HepG2 (cell line): Measurements from ENCODE around the gene FAM20C. TPM values are rescaled to one million over a fixed set of nuclear protein-coding genes. Genes with fewer than 3 reads are reported as not detected.
A peak's percentile ranks its signal among the peaks of the same experiment; 100 is the strongest.

Experiments
- ATF2 ChIP-seq: sonication (generic); formaldehyde crosslinking; IDR thresholded peaks from 2 replicates; pipeline ENCODE4 v1.4.0; 2020; ENCODE audit warnings: missing genetic modification reagents
- FUBP1 ChIP-seq: sonication (generic); formaldehyde crosslinking; IDR thresholded peaks from 2 replicates; pipeline ENCODE4 v1.5.1; 2020; ENCODE audit warnings: missing genetic modification reagents, mild to moderate bottlenecking, borderline replicate concordance
- KLF6 ChIP-seq: IDR thresholded peaks from 2 replicates; pipeline ENCODE4 v1.8.0; 2016; ENCODE audit warnings: missing biosample characterization, missing genetic modification reagents
- PPARG ChIP-seq: conservative IDR thresholded peaks from 2 replicates; pipeline ENCODE4 v1.6.1; 2016; ENCODE audit warnings: missing biosample characterization, missing genetic modification reagents
- SSRP1 ChIP-seq: IDR thresholded peaks from 2 replicates; pipeline ENCODE4 v1.6.1; 2016; ENCODE audit warnings: control low read depth
- ZNF160 ChIP-seq: sonication (generic); formaldehyde crosslinking; IDR thresholded peaks from 2 replicates; pipeline ENCODE4 v1.8.0; 2022; ENCODE audit warnings: mild to moderate bottlenecking, inconsistent platforms, missing genetic modification reagents
- ZNF343 ChIP-seq: sonication (generic); formaldehyde crosslinking; IDR thresholded peaks from 2 replicates; pipeline ENCODE4 v1.4.0; 2020; ENCODE audit warnings: mild to moderate bottlenecking, missing genetic modification reagents
- polyA plus RNA-seq, 8 experiments: library from polyadenylated mRNA; depleted of rRNA in 3 of 8; stranded (reverse) in 7 of 8; unstranded in 1 of 8; fragments of >200 nt; fragmentation: Illumina TruSeq in 4 of 8; extraction: Trizol in 4 of 8; gene quantifications; 2 replicates each; pipeline versions ENCODE4 v1.2.1 to v1.2.3, GENCODE V29; 2011 to 2016; ENCODE audit warnings: low read depth in 4 of 8, missing spikeins in 1 of 8, mixed read lengths in 1 of 8; ENCODE audit not compliant: insufficient read depth in 1 of 8
- total RNA-seq, 5 experiments: library from RNA; depleted of rRNA; stranded (reverse); fragments of >200 nt; fragmentation: Illumina TruSeq; extraction: Trizol; gene quantifications; 2 replicates each; pipeline ENCODE4 v1.2.3, GENCODE V29; 2016; ENCODE audit warnings: low read depth in 1 of 5
- TF ChIP-seq, protein P1 (sequence below): sonication (generic); formaldehyde crosslinking; conservative IDR thresholded peaks from 2 replicates; pipeline ENCODE4 v1.8.0; 2022; ENCODE audit warnings: low read depth, missing genetic modification reagents
- TF ChIP-seq, protein P2 (sequence below): sonication (generic); formaldehyde crosslinking; conservative IDR thresholded peaks from 2 replicates; pipeline ENCODE4 v1.4.0; 2020; ENCODE audit warnings: missing genetic modification reagents
- TF ChIP-seq, protein P3 (sequence below): sonication (generic); formaldehyde crosslinking; IDR thresholded peaks from 2 replicates; pipeline ENCODE4 v1.4.0; 2020; ENCODE audit warnings: missing genetic modification reagents
- TF ChIP-seq, protein P4 (sequence below): sonication (generic); formaldehyde crosslinking; IDR thresholded peaks from 2 replicates; pipeline ENCODE4 v1.4.0; 2020; ENCODE audit warnings: missing genetic modification reagents
- TF ChIP-seq, protein P5 (sequence below), 2 experiments: IDR thresholded peaks; 2 replicates each; pipeline ENCODE4 v1.6.1; 2011 to 2012; ENCODE audit warnings: low read length in 2 of 2, borderline replicate concordance in 1 of 2, low read depth in 1 of 2, mild to moderate bottlenecking in 1 of 2, moderate library complexity in 1 of 2

Gene FAM20C
- total and polyA plus RNA-seq, 2 of the 13 experiments (the other 11 are each of a cell fraction or from before 2014, with no cell fraction given) = 11.9 to 19.9 TPM

DNA sequence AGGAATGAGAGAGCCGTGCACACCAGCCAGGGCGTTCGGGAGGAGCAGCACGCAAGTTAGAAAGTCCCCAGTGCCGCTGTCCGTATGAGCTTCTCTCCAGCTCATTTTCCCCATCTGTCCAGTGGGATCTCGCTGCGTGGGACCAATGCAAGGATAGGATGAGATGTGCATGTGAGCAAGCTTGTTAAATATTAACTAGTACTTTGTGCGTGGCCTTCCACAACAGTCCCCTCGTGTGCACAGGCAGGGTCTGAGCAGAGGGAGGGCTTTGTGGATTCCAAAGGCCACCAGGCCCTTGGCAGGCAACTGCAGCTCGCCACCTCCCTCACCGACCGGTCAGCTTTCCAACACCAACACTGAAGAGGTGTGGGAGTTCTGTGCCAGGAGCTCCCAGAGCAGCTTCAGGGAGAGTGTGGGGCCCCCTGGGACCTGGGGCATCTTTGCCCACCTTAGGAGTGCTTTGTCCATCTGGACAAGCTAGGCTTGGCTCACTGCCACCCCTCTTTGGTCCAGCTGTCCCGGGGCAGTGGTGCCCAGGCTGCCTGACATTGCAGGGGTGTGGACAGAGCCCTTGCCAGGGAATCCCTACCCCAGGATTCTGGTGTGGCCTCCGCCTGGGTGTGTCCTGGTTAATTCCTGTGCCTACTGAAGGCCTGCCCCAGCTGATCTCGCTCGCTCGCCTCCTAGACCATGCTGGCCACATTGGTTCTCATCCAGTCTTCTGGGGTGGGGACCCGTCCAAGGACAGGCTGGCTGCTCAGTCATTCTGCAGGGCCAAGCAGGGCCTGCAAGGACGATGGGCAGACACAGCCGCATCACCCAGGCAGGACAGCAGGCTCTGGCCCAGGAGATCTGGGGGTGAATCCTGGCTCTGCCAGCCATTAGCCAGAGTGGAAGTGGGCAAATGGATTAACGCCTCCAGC is 5.3 kb downstream of the FAM20C start (continued):
- TF ChIP-seq, protein P1, sequence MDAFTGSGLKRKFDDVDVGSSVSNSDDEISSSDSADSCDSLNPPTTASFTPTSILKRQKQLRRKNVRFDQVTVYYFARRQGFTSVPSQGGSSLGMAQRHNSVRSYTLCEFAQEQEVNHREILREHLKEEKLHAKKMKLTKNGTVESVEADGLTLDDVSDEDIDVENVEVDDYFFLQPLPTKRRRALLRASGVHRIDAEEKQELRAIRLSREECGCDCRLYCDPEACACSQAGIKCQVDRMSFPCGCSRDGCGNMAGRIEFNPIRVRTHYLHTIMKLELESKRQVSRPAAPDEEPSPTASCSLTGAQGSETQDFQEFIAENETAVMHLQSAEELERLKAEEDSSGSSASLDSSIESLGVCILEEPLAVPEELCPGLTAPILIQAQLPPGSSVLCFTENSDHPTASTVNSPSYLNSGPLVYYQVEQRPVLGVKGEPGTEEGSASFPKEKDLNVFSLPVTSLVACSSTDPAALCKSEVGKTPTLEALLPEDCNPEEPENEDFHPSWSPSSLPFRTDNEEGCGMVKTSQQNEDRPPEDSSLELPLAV = no peak
- TF ChIP-seq PPARG (CRISPR knock-in tag) (no peak), ZNF343 (CRISPR knock-in tag) (no peak), ATF2 (CRISPR knock-in tag) (0 out of 2 replicates have a peak, but pooled peaks have one; percentile 20), FUBP1 (CRISPR knock-in tag) (no peak), KLF6 (CRISPR knock-in tag) (no peak), ZNF160 (CRISPR knock-in tag) (no peak), SSRP1 (CRISPR knock-in tag) (no peak)
- TF ChIP-seq, protein P2, sequence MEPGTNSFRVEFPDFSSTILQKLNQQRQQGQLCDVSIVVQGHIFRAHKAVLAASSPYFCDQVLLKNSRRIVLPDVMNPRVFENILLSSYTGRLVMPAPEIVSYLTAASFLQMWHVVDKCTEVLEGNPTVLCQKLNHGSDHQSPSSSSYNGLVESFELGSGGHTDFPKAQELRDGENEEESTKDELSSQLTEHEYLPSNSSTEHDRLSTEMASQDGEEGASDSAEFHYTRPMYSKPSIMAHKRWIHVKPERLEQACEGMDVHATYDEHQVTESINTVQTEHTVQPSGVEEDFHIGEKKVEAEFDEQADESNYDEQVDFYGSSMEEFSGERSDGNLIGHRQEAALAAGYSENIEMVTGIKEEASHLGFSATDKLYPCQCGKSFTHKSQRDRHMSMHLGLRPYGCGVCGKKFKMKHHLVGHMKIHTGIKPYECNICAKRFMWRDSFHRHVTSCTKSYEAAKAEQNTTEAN (CRISPR knock-in tag) = 0 out of 2 replicates have a peak, but pooled peaks have one; percentile 46
- TF ChIP-seq, protein P3, sequence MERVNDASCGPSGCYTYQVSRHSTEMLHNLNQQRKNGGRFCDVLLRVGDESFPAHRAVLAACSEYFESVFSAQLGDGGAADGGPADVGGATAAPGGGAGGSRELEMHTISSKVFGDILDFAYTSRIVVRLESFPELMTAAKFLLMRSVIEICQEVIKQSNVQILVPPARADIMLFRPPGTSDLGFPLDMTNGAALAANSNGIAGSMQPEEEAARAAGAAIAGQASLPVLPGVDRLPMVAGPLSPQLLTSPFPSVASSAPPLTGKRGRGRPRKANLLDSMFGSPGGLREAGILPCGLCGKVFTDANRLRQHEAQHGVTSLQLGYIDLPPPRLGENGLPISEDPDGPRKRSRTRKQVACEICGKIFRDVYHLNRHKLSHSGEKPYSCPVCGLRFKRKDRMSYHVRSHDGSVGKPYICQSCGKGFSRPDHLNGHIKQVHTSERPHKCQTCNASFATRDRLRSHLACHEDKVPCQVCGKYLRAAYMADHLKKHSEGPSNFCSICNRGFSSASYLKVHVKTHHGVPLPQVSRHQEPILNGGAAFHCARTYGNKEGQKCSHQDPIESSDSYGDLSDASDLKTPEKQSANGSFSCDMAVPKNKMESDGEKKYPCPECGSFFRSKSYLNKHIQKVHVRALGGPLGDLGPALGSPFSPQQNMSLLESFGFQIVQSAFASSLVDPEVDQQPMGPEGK (CRISPR knock-in tag) = peak; percentile 32; the same call in 1 of the 2 replicates
- TF ChIP-seq, protein P4, sequence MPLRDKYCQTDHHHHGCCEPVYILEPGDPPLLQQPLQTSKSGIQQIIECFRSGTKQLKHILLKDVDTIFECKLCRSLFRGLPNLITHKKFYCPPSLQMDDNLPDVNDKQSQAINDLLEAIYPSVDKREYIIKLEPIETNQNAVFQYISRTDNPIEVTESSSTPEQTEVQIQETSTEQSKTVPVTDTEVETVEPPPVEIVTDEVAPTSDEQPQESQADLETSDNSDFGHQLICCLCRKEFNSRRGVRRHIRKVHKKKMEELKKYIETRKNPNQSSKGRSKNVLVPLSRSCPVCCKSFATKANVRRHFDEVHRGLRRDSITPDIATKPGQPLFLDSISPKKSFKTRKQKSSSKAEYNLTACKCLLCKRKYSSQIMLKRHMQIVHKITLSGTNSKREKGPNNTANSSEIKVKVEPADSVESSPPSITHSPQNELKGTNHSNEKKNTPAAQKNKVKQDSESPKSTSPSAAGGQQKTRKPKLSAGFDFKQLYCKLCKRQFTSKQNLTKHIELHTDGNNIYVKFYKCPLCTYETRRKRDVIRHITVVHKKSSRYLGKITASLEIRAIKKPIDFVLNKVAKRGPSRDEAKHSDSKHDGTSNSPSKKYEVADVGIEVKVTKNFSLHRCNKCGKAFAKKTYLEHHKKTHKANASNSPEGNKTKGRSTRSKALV = peak; percentile 44; the same call in 1 of the 2 replicates
- TF ChIP-seq, protein P5, sequence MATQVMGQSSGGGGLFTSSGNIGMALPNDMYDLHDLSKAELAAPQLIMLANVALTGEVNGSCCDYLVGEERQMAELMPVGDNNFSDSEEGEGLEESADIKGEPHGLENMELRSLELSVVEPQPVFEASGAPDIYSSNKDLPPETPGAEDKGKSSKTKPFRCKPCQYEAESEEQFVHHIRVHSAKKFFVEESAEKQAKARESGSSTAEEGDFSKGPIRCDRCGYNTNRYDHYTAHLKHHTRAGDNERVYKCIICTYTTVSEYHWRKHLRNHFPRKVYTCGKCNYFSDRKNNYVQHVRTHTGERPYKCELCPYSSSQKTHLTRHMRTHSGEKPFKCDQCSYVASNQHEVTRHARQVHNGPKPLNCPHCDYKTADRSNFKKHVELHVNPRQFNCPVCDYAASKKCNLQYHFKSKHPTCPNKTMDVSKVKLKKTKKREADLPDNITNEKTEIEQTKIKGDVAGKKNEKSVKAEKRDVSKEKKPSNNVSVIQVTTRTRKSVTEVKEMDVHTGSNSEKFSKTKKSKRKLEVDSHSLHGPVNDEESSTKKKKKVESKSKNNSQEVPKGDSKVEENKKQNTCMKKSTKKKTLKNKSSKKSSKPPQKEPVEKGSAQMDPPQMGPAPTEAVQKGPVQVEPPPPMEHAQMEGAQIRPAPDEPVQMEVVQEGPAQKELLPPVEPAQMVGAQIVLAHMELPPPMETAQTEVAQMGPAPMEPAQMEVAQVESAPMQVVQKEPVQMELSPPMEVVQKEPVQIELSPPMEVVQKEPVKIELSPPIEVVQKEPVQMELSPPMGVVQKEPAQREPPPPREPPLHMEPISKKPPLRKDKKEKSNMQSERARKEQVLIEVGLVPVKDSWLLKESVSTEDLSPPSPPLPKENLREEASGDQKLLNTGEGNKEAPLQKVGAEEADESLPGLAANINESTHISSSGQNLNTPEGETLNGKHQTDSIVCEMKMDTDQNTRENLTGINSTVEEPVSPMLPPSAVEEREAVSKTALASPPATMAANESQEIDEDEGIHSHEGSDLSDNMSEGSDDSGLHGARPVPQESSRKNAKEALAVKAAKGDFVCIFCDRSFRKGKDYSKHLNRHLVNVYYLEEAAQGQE (IDR thresholded peaks at IDR 0.05; ENCODE audit: borderline replicate concordance in 1 of 2, low read depth in 1 of 2, low read length in 2 of 2) = no peak
